Measurements from ENCODE around the gene CUEDC1. TPM values are rescaled to one million over a fixed set of nuclear protein-coding genes. Genes with fewer than 3 reads are reported as not detected.

The CUEDC1 gene
- total and polyA plus RNA-seq, 2 of the 13 experiments (the other 11 are each of a cell fraction or from before 2014, with no cell fraction given): 7.4 to 12.9 TPM

- TF ChIP-seq PREB (CRISPR knock-in tag; IDR thresholded peaks at IDR 0.05) (no peak), ZNF510 (CRISPR knock-in tag; IDR thresholded peaks at IDR 0.05; ENCODE audit: low read depth) (no peak), IKZF1 (IDR thresholded peaks at IDR 0.05) (no peak), ZNF543 (CRISPR knock-in tag; IDR thresholded peaks at IDR 0.05) (0 out of 2 replicates have a peak, but pooled peaks have one; percentile 44), ZNF362 (CRISPR knock-in tag; IDR thresholded peaks at IDR 0.05; ENCODE audit: borderline replicate concordance) (peak; percentile 98), GZF1 (CRISPR knock-in tag; IDR thresholded peaks at IDR 0.05) (no peak), ZNF549 (CRISPR knock-in tag; IDR thresholded peaks at IDR 0.05) (no peak), ZFP90 (CRISPR knock-in tag; IDR thresholded peaks at IDR 0.05; ENCODE audit: borderline replicate concordance) (no peak), CBX5 (CRISPR knock-in tag; IDR thresholded peaks at IDR 0.05; ENCODE audit: borderline replicate concordance) (no peak), CERS6 (CRISPR knock-in tag; IDR thresholded peaks at IDR 0.05) (no peak), HDAC1 (CRISPR knock-in tag; IDR thresholded peaks at IDR 0.05) (peak; percentile 52; the same call in 1 of the 2 replicates), ZNF430 (CRISPR knock-in tag; IDR thresholded peaks at IDR 0.05) (peak; percentile 79; the same call in 1 of the 2 replicates), IRF1 (CRISPR knock-in tag; IDR thresholded peaks at IDR 0.05; ENCODE audit: low read depth) (no peak), ARNT2 (CRISPR knock-in tag; IDR thresholded peaks at IDR 0.05; ENCODE audit: low read depth) (peak; percentile 37; the same call in 1 of the 2 replicates), ZFP41 (CRISPR knock-in tag; IDR thresholded peaks at IDR 0.05; ENCODE audit: borderline replicate concordance) (no peak), ZFP36L1 (CRISPR knock-in tag; IDR thresholded peaks at IDR 0.05) (no peak), POGK (CRISPR knock-in tag; conservative IDR thresholded peaks at IDR 0.05) (no peak; the same call in 1 of the 2 replicates), ZNF766 (CRISPR knock-in tag; IDR thresholded peaks at IDR 0.05; ENCODE audit: borderline replicate concordance) (no peak), USF2 (IDR thresholded peaks at IDR 0.05; ENCODE audit: low read depth, low read length) (no peak), USF2 (CRISPR knock-in tag; IDR thresholded peaks at IDR 0.05; ENCODE audit: borderline replicate concordance) (no peak), ELF4 (CRISPR knock-in tag; IDR thresholded peaks at IDR 0.05; ENCODE audit: borderline replicate concordance) (no peak)
These were observed 79.8 kb downstream of the CUEDC1 start (continued) for GRCh38 chr17:57875290-57876022.

Data from HepG2 (cell line).